SK-N-SH (cell line): ENCODE data around the gene HLF.

Source experiments
- CTCF ChIP-seq: fragments of 200-600 bp; sonication (generic); IDR thresholded peaks from 2 replicates; pipeline ENCODE4 v1.6.1; 2017; ENCODE audit warnings: antibody characterized with exemption, mild to moderate bottlenecking, moderate library complexity
- EZH2phosphoT487 ChIP-seq: fragments of 200-600 bp; sonication (generic); IDR thresholded peaks from 2 replicates; pipeline ENCODE4 v1.6.1; 2017; ENCODE audit warnings: low read depth, mixed run types, mild to moderate bottlenecking, antibody characterized with exemption, moderate library complexity, borderline replicate concordance
- POLR2AphosphoS5 ChIP-seq: IDR thresholded peaks from 2 replicates; pipeline ENCODE4 v1.6.1; 2012; ENCODE audit warnings: low read depth, low read length
- SIN3A ChIP-seq: IDR thresholded peaks from 2 replicates; pipeline ENCODE4 v1.6.1; 2012; ENCODE audit warnings: low read depth, mild to moderate bottlenecking, low read length, moderate library complexity, borderline replicate concordance
- USF1 ChIP-seq: IDR thresholded peaks from 2 replicates; pipeline ENCODE4 v1.4.0; 2012; ENCODE audit warnings: low read depth, borderline replicate concordance

- TF ChIP-seq POLR2AphosphoS5, result no peak
- TF ChIP-seq CTCF, result no peak
- TF ChIP-seq USF1, result no peak
- no peak for TF ChIP-seq SIN3A
- TF ChIP-seq EZH2phosphoT487, result no peak
Measured at GRCh38 chr17:55350825-55351205, 86.1 kb downstream of the HLF start.
